ENCODE measurements around the gene CLDND2.

Gene CLDND2

DNA sequence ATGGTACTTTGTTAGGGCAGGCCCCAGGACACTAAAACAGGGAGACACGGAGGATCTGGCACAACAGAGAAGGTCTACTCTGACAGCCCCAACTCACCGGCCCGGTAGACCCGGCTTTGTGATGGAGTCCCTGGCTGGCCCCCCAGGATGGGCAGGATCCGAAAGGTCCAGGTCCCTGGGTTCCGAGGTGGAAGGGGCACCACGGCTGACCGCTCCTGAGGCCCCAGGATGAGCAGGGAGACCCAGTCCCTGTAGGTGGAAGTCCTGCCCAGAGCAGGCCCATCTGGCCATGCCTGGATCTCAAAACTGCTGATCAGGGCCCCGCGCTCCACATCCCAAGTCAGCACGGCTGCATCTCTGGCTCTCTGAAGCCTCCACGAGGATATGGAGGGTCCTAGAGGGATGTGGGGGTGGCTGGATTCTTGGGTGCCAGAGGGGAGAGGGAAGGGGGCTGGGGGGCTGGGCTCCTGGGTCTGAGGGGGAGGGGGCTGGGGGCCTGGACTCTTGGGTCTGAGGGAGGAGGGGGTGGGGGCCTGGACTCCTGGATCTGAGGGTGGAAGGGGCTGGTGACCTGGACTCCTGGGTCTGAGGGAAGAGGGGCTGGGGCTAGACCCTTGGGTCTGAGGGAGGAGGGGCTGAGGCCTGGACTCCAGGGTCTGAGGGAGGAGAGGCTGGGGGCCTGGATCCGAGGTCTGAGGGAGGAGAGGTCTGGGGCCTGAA, 31.5 kb downstream of the CLDND2 start:
- H3K36me3 ChIP-seq (ENCODE audit: insufficient read depth, low read length): no peaks in the 10 kb centered on the region
- no peaks in the 10 kb centered on the region for H3K79me2 ChIP-seq (ENCODE audit: insufficient read depth, low read length)
- no peaks in the 10 kb centered on the region for H4K20me1 ChIP-seq (ENCODE audit: insufficient read depth, low read length)
- H3K9ac ChIP-seq (ENCODE audit: low read depth, low read length): no peak overlapping the region
- H3K27ac ChIP-seq (ENCODE audit: low read length): no peak overlapping the region
- H3K27me3 ChIP-seq (ENCODE audit: insufficient read depth, low read length, poor library complexity): no peaks in the 10 kb centered on the region
- no peak overlapping the region for H3K4me2 ChIP-seq (ENCODE audit: insufficient read depth, low read length)
- no peaks in the 10 kb centered on the region for H3K9me3 ChIP-seq (ENCODE audit: insufficient read depth, low read length, severe bottlenecking)
- DNase-seq: no peak
- TF ChIP-seq EZH2 (IDR thresholded peaks at IDR 0.05; ENCODE audit: borderline replicate concordance, low read depth, low read length, severe bottlenecking): no peak
- TF ChIP-seq, protein P1, sequence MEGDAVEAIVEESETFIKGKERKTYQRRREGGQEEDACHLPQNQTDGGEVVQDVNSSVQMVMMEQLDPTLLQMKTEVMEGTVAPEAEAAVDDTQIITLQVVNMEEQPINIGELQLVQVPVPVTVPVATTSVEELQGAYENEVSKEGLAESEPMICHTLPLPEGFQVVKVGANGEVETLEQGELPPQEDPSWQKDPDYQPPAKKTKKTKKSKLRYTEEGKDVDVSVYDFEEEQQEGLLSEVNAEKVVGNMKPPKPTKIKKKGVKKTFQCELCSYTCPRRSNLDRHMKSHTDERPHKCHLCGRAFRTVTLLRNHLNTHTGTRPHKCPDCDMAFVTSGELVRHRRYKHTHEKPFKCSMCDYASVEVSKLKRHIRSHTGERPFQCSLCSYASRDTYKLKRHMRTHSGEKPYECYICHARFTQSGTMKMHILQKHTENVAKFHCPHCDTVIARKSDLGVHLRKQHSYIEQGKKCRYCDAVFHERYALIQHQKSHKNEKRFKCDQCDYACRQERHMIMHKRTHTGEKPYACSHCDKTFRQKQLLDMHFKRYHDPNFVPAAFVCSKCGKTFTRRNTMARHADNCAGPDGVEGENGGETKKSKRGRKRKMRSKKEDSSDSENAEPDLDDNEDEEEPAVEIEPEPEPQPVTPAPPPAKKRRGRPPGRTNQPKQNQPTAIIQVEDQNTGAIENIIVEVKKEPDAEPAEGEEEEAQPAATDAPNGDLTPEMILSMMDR (IDR thresholded peaks at IDR 0.05; ENCODE audit: borderline replicate concordance, extremely low read depth, low read length, poor library complexity, severe bottlenecking): no peak
- no peak for ATAC-seq (ENCODE audit: insufficient read depth, low read depth)
- peaks cover 13% of the 10 kb centered on the region for H3K4me1 ChIP-seq (ENCODE audit: insufficient read depth, low read length)
- H3K4me3 ChIP-seq (ENCODE audit: low read depth in 1 of 2, low read length in 2 of 2): no peak overlapping the region
- H2AFZ ChIP-seq (ENCODE audit: low read depth, low read length): no peak overlapping the region

DNA sequence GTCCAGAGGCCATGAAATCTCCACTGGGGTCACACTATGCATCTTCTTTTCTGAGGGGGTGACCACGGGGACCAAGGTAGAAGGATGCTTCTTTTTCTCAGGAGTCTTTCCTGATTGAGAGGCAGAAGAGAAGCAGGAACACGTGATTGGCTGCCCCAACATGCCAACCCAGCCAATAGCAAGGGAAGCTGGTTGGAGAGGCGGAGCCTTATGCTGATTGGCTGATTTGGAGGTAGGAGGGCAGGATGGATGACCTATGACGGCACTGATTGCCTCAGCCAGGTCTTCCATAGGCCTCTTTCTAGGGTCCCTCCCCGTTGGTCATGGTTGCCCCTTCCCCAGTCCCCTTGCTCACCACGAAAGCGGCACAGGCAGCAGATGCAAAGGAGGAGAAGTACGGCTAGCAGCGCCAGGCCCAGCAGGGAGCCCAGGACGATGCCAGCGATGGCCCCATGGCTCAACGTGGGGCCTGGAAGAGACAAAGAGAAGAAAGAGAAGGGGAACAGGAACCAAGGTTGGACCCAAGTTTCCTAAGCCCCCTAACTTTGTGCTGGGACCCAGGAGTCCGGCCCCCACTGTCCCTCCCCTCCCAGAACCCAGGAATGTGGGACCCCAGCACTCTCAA, 34.9 kb downstream of the CLDND2 start:
- ATAC-seq (ENCODE audit: insufficient read depth, low read depth) (no peak), DNase-seq (peak; percentile 32)
- Histone ChIP-seq H3K27me3 (ENCODE audit: insufficient read depth, low read length, poor library complexity) (no peaks in the 10 kb centered on the region), H3K9ac (ENCODE audit: low read depth, low read length) (no peak overlapping the region), H4K20me1 (ENCODE audit: insufficient read depth, low read length) (no peaks in the 10 kb centered on the region), H3K36me3 (ENCODE audit: insufficient read depth, low read length) (no peaks in the 10 kb centered on the region), H3K9me3 (ENCODE audit: insufficient read depth, low read length, severe bottlenecking) (no peaks in the 10 kb centered on the region), H3K79me2 (ENCODE audit: insufficient read depth, low read length) (no peaks in the 10 kb centered on the region), H3K4me2 (ENCODE audit: insufficient read depth, low read length) (no peak overlapping the region), H3K27ac (ENCODE audit: low read length) (no peak overlapping the region), H3K4me1 (ENCODE audit: insufficient read depth, low read length) (peaks cover 7% of the 10 kb centered on the region), H2AFZ (ENCODE audit: low read depth, low read length) (no peak overlapping the region), H3K4me3 (ENCODE audit: low read depth in 1 of 2, low read length in 2 of 2) (no peak overlapping the region)
- no peak for TF ChIP-seq EZH2 (IDR thresholded peaks at IDR 0.05; ENCODE audit: borderline replicate concordance, low read depth, low read length, severe bottlenecking)
- TF ChIP-seq, protein P1 (IDR thresholded peaks at IDR 0.05; ENCODE audit: borderline replicate concordance, extremely low read depth, low read length, poor library complexity, severe bottlenecking): no peak

DNA sequence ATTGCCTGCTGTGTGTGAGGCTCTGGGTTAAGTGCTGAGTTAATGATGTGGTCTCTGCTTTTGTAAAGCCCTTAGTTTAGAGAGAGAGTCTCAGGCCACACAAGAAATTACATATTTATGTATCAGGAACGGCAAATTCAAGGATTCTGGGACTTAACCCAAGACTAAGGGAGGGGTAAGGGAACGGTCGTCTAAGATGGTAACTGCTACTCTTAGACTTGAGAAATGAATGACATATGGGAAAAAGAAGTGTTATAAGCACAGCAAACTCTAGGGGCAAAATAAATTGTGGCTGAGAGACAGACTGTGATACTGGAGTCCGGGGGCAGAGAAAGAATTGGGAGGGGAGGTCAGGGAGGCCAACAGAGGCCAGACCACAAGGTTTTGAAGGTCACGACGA, 37.1 kb downstream of the CLDND2 start:
- Histone ChIP-seq H3K9ac (ENCODE audit: low read depth, low read length) (no peak overlapping the region), H4K20me1 (ENCODE audit: insufficient read depth, low read length) (no peaks in the 10 kb centered on the region), H3K36me3 (ENCODE audit: insufficient read depth, low read length) (no peaks in the 10 kb centered on the region), H3K4me1 (ENCODE audit: insufficient read depth, low read length) (no peaks in the 10 kb centered on the region), H3K79me2 (ENCODE audit: insufficient read depth, low read length) (no peaks in the 10 kb centered on the region), H2AFZ (ENCODE audit: low read depth, low read length) (no peak overlapping the region), H3K27me3 (ENCODE audit: insufficient read depth, low read length, poor library complexity) (no peaks in the 10 kb centered on the region), H3K4me3 (ENCODE audit: low read depth in 1 of 2, low read length in 2 of 2) (no peak overlapping the region), H3K9me3 (ENCODE audit: insufficient read depth, low read length, severe bottlenecking) (no peaks in the 10 kb centered on the region), H3K27ac (ENCODE audit: low read length) (no peak overlapping the region), H3K4me2 (ENCODE audit: insufficient read depth, low read length) (no peak overlapping the region)
- DNase-seq: no peak
- TF ChIP-seq EZH2 (IDR thresholded peaks at IDR 0.05; ENCODE audit: borderline replicate concordance, low read depth, low read length, severe bottlenecking): no peak
- TF ChIP-seq, protein P1 (IDR thresholded peaks at IDR 0.05; ENCODE audit: borderline replicate concordance, extremely low read depth, low read length, poor library complexity, severe bottlenecking): no peak
- ATAC-seq (ENCODE audit: insufficient read depth, low read depth): no peak
